HT1080 (cell line): ENCODE data around the gene ITGA2B. TPM values are rescaled to one million over a fixed set of nuclear protein-coding genes. Genes with fewer than 3 reads are reported as not detected.
A peak's percentile ranks its signal among the peaks of the same experiment; 100 is the strongest.
"Not testable (repeated sequence)": the region's sequence is repeated elsewhere in the genome, so short reads cannot be mapped to it uniquely, and the experiment has no call there.

Source experiments
- DNase-seq: peaks from one replicate; pipeline ENCODE4 v3.0.0-alpha.2; 2015; ENCODE audit warnings: low read depth
- small RNA-seq: library from RNA; depleted of rRNA; stranded (forward); fragments of <200 nt; gene quantifications from one replicate; pipeline ENCODE3, GENCODE V24; 2014
- total RNA-seq: library from RNA; depleted of rRNA; stranded (reverse); fragments of >200 nt; shearing (Covaris generic); gene quantifications from 2 replicates; pipeline ENCODE4 v1.2.3, GENCODE V29; 2014; rRNA removed

The ITGA2B gene
- total RNA-seq, 1 experiment from 2014 or later: not detected

- no peak for DNase-seq
These were observed 56.1 kb downstream of the ITGA2B start for GRCh38 chr17:44333371-44333770.

DNA sequence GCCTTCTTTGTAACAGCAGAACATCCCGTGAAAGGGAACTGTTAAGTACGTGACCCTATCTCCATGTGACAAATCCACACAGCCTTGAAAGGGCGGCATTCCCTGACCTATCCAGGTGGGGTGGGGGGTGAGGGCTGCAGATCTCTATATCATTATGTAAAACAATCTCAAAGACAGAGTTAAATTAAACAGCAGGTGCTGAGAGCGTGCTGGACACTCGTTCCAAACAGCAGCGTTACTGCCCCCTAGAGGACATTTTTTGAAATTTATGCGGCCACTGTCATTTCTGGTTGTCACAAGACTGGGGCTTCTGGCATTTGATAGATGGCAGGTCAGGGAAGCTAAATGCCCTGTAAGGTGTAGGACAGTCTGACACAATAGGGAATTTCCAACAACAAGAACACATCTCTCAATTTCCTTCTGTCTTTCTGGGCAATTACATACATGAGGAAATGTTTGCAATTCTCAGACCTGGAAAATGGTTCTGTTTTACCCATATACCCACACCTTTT, 58.1 kb downstream of the ITGA2B start:
- DNase-seq: peak; percentile 60

- DNase-seq: not testable (repeated sequence)
These were observed 59.2 kb downstream of the ITGA2B start for GRCh38 chr17:44330263-44330662.

- DNase-seq: not testable (repeated sequence)
These were observed 59.9 kb downstream of the ITGA2B start for GRCh38 chr17:44329516-44329915.

DNA sequence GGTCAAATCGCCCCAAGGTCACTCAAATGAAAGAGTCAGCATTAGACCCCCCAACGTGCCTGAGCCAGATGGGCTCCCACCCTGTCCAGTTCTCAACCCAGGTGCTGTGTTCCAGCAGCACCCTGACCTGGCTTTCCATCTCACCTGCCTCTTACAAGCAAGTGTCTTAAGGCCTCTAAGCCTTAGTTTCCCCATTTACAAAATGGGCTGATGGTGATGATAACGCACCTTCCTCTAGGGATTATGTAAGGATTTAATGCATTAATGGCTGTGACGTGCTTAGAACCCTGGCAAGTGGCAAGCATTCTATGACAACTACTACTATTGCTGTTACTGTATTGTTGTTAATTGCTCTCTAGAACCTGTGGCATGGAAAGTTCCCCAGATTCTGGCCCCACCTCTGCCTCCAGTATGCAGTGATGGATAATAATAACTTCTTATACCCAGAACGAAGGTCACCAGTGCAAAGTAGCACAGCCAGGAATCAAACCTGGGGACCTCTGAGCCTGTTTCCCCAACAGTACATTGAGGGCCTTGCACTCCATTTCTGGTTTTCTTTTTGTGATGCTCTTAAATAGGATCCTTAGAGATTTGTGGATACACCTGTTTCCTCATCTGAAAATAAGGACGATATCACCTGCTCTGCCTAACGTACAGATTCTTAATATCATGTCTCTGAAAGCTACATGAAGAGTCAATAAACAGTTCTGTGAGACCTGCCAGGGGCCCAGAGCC, 61.6 kb downstream of the ITGA2B start:
- no peak for DNase-seq

- peak; percentile 94 for DNase-seq
These were observed 62.5 kb downstream of the ITGA2B start for GRCh38 chr17:44326861-44327444.

GRCh38 chr17:44324571-44325275, 64.7 kb downstream of the ITGA2B start, which contains the start of gene SLC25A39:
Gene SLC25A39, minus strand, starts transcription at chr17:44324823. Its CDS starts 1,261 bp downstream, at chr17:44323562.
- DNase-seq: peak; percentile 84

GRCh38 chr17:44324092-44324570, 65.3 kb downstream of the ITGA2B start:
- DNase-seq: no peak

- DNase-seq: no peak
These were observed 65.9 kb downstream of the ITGA2B start for GRCh38 chr17:44323359-44324091.

DNA sequence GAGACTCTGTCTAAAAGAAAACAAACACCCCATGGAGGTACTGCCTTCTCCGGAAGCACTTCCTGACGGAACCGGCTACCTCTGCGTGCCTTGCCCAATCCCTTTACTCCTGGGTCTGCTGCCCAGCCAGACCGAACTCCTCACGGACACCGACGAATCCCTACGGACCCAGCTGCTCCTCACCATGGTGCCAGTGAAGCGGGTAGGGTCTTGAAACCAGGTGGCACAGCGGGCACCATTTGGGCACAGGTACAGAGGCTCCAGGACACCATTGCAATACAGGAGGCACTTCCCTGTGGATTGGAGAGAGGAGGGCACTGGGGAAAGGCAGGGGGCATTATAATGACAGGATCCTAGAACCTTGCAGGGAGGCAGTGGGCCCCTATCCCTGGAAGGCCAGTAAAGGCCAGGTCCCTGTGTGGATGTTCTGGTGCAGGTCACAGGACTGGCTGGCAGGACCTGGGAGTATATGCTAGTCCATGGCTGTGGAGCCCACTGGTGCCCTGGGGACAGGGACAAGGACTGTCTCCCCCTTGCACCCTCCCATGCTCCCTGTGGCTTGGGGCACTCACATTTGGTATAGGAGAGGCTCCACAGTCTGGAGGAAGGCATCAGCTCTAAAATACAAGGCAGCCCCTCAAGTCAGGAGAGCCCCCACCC, 67.1 kb downstream of the ITGA2B start:
- DNase-seq: no peak

Small RNA genes within 50 kb of the gene (small RNA-seq; reads per million reads assigned to genes)
- not detected for gene RN7SL258P

Other genes starting within 250 kb of the ITGA2B start
- gene HROB, start 247.7 kb downstream of the ITGA2B start, total RNA-seq: 11.1 and 12.3 TPM in 2 replicates
- gene ASB16, start 218.9 kb downstream of the ITGA2B start, total RNA-seq: not detected in 2 replicates
- 28.6 and 35.1 TPM in 2 replicates for gene TMUB2, start 202.7 kb downstream of the ITGA2B start, total RNA-seq
- 46.7 and 48.5 TPM in 2 replicates for gene ATXN7L3, start 189.8 kb downstream of the ITGA2B start, total RNA-seq
- gene UBTF, start 170.0 kb downstream of the ITGA2B start, total RNA-seq: 70.0 and 82.3 TPM in 2 replicates
- gene SLC4A1, start 121.5 kb downstream of the ITGA2B start, total RNA-seq: not detected in 2 replicates
- 0.31 and 1.9 TPM in 2 replicates for gene RUNDC3A, start 81.0 kb downstream of the ITGA2B start, total RNA-seq
- 154 and 185 TPM in 2 replicates for gene SLC25A39, start 64.8 kb downstream of the ITGA2B start, total RNA-seq
- 139 and 191 TPM in 2 replicates for gene GRN, start 44.3 kb downstream of the ITGA2B start, total RNA-seq
- 11.4 and 11.7 TPM in 2 replicates for gene FAM171A2, start 25.8 kb downstream of the ITGA2B start, total RNA-seq
- gene GPATCH8, start 113.8 kb upstream of the ITGA2B start, total RNA-seq: 9.6 and 13.2 TPM in 2 replicates
- gene FZD2, start 167.8 kb upstream of the ITGA2B start, total RNA-seq: 9.7 and 14.6 TPM in 2 replicates